ENCODE results near the gene TBL2.
"Not testable (repeated sequence)": the region's sequence is repeated elsewhere in the genome, so short reads cannot be mapped to it uniquely, and the experiment has no call there.

Gene TBL2, protein sequence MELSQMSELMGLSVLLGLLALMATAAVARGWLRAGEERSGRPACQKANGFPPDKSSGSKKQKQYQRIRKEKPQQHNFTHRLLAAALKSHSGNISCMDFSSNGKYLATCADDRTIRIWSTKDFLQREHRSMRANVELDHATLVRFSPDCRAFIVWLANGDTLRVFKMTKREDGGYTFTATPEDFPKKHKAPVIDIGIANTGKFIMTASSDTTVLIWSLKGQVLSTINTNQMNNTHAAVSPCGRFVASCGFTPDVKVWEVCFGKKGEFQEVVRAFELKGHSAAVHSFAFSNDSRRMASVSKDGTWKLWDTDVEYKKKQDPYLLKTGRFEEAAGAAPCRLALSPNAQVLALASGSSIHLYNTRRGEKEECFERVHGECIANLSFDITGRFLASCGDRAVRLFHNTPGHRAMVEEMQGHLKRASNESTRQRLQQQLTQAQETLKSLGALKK

DNA sequence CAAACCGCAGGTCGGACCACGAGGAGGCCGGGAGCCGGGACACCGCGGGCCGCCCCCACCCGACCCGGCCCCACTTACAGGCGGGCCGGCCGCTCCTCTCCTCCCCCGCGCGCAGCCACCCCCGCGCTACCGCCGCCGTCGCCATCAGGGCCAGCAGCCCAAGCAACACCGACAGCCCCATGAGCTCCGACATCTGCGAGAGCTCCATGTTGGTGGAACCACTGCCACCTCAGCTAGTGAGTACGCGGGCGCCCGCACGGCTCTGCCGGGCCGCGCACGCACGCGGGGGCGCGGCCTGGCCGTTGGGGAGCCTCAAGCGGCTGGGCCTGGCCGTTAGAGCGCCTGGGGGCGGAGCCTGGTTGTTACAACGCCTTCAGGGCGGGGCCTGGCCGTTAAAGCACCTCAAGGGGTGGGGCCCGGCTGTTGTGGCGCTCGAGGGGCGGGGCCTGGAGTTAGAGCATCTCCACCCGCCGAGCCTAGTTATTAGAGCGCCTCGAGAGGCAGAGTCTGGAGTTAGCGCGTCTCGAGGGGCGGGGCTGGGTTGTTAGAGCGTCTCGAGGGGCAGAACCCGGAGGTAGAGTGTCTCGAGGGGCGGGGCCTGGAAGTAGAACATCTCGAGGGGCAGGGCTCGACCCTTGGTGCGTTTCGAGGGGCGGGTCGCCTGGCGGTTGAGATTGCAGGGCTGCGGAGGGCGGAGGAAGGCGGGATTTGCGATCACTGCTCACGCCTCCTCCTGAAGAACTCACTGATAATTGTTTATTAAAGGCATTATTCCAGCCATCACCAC lies at the start of gene TBL2:
Gene TBL2 (minus strand): TSS at position 238 of the 787 bp plus-strand sequence. CDS start 30 bp downstream, at position 208.
- peak; percentile 99 for DNase-seq

DNA sequence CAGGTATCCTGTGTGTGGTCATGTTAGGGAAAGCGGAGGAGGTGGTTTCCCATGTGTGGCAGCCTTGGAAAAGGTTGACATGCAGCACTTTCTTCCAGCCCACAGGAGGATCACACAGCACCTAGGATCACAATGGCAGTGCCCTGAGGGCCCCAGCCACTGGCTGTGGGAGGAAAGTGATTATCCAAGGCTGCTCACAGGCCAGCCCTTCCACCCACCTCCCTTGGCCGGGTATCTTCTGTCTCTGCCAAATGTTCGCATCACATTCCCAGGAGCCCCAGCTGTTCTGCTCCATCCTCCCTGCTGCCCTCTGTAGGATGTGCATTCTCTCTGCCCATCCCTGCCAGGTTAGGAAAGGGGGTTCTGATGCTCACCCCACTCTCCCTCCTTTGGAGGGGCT lies 48.4 kb upstream of the TBL2 start:
- DNase-seq = no peak

DNA sequence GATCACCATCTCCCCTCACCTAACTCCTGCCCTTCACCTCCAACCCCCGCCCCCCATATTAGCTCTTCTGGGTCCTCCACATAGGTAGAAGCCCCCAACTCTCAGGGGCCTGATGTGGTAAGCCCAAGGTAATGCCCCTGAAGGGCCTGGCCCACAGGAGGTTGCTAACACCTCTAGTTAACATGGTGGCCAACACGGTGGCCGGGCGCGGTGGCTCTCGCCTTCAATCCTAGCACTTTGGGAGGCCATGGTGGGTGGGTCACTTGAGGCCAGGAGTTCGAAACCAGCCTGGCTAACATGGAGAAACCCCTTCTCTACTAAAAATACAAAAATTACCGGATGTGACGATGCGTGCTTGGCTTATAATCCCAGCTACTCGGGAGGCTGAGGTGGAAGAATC lies 46.9 kb upstream of the TBL2 start:
- DNase-seq = no peak

DNA sequence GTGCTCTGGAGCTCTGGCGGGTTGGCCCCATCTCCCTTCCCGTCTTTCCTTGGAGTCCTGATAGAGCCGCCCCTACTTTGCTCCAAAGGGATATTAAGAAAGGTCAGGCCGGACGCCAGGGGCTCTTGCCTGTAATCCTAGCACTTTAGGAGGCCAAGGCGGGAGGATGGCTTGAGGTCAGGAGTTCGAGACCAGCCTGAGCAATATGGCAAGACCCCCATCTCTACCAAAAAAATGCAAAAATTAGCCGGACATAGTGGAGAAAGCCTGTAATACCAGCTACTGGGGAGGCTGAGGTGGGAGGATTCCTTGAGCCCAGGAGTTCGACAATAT lies 46.3 kb upstream of the TBL2 start:
- no peak for DNase-seq

DNA sequence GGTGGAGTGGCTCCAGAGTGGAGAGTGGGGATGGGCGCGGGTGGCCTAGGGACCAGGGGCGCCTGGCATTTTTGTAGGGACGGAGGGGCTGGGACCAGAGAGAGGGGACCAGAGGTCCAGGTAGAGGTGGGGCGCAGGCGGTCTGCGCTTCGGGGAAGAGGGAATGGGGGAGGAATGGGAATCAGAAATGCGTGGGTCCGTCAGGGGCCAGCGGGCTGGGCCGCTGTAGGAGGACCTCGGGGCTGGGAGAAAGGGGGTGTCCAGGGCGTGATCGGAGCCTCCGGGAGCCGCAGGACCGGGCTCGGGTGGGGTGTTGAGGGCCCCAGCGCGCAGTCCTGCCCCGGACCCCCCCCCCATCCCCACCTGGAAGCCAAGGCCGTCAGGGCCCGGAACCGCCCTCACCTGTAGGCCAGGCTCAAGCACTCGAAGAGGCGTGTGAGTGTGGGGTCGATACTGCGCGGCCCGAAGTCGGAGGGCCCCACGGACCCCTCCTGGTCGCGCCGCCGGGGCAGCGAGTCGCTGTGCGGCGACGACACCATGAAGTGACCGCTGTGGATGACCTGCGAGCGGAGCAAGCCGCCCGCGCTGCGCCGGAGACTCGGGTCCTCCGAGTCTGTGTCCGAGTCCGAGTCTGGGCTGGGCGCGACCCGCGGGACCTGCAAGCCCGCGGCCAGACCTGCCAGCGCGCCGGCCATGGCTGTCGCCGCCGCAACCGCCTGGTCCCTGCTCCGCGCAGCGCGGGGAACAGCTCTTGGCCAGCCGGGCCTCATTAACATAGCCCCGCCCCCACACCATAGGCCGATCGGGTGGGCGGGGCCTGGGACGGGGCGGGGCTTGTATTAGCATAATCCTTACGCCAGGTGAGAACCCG lies 45.7 kb upstream of the TBL2 start, which contains the start of gene MLXIPL:
Gene MLXIPL (minus strand): TSS at position 725 of the 871 bp plus-strand sequence. CDS start 30 bp downstream, at position 695.
- peak; percentile 52 for DNase-seq

DNA sequence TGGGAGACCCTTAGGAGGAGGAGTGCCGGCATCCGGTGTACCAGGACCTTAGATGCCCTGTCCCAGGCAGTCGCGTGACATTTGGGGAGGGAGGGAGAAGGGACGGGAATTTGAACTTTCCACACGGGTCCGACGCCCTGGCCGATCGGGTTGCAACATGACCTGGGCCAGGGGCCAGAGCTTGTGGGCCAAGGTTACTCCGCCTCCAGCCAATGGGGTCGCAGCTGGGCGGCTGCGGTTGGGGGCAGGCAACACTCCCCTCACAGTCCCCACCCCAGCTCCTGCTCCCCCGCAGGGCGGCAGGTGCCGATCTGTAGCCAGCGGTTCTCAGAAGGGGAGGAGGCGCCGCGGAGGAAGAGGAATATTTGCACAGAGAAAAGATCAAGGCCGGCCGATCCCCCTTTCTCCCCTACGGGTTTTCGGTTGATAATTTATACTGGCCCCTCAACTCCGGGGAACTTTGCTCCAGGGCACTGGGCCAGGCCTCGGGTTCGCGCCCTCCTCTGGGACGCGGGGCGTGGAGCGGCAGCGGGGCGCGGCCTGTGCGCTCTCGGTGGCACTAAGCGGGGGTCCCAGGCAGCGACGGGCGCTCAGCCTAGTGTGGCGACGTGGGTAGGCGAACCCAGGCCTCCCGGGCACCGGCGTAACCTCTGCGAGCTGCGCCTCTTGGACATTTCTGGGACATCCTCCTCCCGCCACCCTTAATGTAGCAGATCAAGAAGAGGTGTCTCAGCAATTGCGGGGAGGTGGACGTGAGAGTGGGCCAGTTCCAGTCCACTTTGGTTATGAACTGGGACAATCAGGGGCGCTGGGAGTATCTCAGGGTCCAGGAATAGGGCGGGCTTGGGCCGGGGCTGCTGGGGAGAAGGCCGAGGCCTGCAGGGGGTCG lies 44.8 kb upstream of the TBL2 start:
- DNase-seq = no peak

DNA sequence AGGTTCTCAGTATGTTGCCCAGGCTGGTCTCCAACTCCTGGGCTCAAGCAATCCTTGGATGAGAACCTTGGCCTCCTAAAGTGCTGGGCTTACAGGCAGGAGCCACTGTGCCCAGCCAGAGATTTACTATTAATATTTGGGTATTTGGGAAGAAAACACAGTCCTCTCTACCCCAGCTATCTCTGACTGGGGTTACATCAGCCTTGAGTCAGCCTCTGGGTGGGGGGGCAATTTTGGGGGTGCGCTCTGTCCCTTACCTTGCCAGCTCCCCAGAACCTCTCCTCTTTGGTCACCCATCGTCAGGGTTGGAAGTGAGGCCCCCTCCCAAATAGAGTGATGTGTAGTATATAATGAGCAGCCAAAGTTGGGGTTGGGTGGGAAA lies 44.1 kb upstream of the TBL2 start:
- DNase-seq = no peak

DNA sequence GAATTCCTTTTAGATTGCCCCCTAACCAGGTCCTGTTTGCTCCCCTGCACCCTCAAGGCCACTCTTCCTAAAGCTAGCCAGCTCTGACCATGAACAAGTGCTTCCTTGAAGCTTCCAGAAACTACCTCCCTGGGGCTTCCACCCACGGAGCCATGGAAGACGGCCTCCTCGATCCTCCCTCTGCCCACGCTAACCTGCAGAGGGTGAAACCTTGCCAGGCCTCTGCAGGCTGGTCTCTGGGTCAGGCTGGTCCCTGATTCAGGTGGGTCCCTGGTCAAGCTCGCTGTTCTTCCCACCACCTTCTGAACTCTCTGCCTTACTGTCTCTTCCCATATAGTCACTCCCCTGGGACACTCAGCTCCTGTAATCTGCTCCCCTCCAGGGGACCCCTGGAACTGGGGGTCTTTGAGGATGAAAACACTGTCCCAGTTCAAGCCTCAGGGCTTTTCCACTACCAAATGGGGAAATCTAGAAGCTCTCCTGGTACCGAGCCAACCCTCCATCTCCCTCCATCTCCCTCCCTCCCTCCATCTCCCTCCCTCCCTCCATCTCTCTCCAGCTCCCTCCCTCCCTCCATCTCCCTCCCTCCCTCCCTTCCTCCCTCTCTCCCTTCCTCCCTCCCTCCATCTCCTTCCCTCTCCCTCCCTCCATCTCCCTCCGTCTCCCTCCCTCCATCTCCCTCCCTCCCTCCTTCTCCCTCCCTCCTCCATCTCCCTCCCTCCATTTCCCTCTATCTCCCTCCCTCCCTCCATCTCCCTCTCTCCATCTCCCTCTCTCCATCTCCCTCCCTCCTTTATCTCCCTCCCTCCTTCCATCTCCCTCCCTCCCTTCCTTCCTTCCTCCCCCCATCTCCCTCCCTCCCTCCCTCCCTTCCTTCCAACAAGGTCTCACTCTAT lies 43.0 kb upstream of the TBL2 start:
- no peak for DNase-seq

DNA sequence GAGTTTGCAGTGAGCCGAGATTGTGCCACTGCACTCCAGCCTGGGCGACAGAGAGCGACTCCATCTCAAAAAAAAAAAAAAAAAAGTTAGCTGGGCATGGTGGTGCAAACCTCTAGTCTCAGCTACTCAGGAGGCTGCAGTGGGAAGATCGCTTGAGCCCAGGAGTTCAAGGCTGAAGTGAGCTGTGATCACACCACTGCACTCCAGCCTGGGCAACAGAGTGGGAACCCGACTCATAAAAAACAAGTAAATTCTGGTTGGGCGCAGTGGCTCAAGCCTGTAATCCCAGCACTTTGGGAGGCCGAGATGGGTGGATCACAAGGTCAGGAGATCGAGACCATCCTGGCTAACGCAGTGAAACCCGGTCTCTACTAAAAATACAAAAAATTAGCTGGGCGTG lies 41.0 kb upstream of the TBL2 start:
- DNase-seq = not testable (repeated sequence)

DNA sequence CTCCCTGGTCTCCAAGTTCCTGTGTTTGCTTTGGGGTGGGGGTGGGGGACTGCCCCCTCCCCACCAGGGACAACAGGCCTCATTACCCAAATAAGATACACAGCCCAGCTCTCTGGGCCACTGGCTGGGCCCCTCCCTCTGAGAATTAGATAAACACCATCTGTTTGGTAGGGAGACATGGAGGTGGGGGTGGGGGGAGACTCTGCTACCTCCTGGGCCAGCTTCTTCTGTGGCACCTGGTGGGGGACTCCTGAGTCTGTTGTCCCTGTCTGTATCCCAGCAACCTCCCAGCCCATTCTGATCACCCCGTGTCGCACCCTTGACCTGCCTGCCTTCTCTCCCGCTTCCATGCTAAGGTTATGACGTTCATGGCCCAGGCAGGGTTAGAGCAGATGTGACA lies 40.2 kb upstream of the TBL2 start:
- DNase-seq = no peak

DNA sequence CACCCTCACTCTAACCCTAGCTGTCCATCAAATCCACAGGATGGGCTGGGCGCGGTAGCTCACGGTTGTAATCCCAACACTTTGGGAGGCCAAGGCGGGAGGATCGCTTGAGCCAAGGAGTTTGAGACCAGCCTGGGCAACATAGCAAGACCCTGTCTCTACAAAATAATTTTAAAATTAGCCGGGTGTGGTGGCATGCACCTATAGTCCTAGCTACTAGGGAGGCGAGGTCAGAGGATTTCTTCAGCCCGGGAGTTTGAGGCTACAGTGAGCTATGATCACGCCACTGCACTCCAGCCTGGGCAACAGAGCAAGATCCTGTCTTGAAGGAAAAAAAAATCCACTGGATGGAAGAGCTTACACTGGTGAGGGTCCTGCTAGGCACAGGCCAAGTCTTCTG lies 39.1 kb upstream of the TBL2 start:
- not testable (repeated sequence) for DNase-seq

DNA sequence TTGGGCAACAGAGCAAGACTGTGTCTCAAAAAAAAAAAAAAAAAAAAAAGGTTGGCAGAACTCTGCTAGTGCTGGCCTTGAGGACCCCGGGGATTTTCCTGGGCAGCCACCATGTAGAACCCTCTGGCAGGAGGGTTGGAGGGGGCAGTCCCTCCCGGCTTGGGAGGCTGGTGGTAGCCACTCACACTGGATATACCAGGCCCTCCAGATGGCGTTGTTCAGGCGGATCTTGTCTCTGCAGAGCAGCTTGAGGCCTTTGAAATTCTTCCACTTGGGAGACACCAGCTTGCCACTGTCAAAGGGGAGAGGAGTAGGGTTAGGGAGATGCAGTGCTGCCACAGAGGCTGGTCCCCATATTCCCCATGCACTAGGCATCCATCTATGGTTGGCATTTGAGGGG lies 37.5 kb upstream of the TBL2 start:
- no peak for DNase-seq

DNA sequence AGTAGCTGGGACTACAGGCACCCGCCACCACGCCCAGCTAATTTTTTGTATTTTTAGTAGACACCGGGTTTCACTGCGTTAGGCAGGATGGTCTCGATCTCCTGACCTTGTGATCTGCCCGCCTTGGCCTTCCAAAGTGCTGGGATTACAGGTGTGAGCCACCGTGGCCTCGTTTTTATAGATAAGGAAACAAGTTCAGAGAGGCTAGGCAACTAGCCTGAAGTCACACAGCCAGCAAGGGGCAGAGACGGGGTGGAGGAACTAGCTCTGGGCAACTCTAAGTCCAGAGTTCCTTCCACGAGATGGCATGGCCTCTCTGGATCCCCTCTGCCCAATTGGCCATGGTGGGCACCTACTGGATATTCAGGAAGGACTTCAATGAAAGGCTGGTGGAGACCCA lies 36.6 kb upstream of the TBL2 start:
- DNase-seq = not testable (repeated sequence)

DNA sequence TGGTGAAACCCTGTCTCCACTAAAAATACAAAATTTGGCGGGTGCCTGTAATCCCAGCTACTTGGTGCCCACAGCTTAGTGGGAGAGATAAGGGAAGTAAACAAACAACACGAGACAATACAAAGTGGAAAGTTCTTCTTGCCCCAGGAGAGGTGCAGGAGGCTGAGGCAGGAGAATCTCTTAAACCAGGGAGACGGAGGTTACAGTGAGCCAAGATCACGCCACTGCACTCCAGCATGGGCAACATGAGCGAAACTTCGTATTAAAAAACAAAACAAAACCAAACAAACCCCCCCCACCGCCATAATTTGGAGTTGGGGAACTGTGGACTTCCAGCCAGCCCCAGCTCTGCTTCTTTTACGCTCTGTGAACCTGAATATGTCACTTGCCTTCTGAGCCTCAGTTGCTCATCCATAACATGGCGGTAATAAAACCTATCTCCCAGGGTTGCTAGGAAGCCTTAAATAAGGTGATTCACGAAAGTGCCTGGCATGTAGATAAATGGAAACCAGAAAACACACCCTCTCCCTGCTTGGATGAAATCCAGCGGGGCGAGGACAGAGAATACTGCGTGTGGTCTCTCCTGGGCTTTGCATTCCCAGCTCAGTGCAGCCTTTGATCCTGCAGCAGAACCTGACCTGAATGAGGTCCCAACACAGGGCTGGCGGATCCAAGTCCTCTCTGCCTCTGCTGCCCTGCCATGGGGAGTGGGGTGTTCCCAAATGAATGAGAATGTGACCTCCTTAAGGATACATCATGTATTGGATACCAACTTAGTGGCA lies 35.8 kb upstream of the TBL2 start:
- no peak for DNase-seq

DNA sequence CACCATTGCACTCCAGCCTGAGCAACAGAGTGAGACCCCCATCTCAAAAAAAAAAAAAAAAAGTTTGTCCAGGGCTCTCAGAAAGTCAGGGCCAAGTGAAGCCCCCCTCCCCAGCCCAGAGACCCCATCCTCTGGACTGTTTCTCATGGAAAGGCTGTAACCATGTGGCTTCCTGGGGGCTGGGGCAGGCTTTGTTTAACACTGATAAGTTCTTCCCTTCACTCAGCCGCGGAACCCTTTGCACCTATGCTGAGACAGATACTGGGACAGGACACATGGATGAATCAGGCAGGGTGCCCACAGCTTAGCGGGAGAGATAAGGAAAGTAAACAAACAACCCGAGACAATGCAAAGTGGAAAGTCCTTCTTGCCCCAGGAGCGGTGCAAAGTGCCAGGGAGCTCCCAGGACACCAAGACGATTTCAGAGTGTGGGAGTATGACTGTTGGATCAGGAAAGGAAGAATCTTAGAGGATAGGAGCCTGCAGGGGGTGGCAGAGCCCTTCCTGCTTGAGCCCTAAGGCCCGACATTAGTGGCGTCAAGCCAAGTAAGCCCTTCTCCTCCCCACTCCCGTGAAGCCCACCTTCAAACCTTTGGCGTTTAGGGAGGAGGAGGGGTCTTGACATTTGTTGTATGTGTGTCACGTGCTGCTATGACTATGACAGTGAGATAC lies 34.4 kb upstream of the TBL2 start:
- DNase-seq = no peak

DNA sequence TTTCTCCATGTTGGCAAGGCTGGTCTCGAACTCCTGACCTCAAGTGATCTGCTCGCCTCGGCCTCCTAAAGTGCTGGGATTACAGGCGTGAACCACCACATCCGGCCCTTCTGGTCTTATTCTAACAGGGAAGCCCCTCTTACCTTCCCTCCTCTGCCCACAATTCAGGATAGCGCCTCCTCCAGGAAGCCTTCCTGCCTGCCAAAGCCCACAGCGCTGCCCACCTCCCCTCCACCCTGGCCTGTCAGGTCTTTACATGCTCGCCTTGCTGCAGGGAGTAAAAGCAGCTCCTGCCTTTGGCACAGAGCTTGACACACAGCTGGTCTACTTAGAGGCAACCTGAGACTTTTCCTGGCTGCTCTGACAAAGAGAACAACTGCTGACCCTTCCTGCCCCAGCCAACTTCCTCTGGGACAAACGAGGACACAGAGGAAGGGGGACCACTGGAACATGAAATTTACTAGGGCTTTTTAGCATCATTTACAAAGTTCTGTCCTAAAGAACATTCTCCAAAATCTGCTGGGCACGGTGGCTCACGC lies 32.7 kb upstream of the TBL2 start:
- DNase-seq = no peak

DNA sequence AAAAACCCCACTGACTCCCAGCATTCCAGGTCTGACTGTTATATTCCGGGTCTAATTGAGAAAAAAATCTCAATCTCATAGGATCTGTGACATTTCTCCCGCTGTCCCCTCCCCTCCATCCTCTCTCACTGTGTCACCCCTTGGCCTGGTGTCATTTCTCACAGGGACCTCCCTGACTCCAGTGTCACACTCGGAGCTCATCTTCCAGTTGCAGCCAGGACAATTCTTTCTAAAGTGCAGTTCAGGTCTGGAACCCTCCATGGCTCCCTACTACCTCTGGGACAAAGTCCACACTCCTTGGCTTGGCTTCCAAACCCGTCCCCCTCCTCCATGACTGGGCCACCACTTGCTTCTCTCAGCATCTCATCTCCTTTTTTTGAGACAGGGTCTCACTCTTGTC lies 31.7 kb upstream of the TBL2 start:
- no peak for DNase-seq

DNA sequence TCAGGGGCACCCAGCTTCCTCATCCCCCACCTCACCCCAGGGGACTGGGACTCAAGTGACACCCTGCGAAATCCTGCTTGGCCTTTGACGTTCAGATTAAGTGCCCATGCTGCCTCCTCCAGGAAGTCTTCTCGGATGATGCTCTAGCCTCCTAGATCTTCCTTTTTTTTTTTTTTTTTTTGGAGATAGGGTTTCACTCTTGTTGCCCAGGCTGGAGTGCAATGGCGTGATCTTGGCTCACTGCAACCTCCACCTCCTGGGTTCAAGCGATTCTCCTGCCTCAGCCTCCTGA lies 29.3 kb upstream of the TBL2 start:
- not testable (repeated sequence) for DNase-seq

Data from activated naive CD4-positive, alpha-beta T cell treated with Interleukin-2 at 50 U/mL for 16 hours (primary cell).